Mucosa of gallbladder (tissue), 1 donor: ENCODE results near the gene SLC6A3. TPM values are rescaled to one million over a fixed set of nuclear protein-coding genes. Genes with fewer than 3 reads are reported as not detected.
"Not testable (repeated sequence)": the region's sequence is repeated elsewhere in the genome, so short reads cannot be mapped to it uniquely, and the experiment has no call there.

Experiments used
- DNase-seq: peaks from one replicate; pipeline ENCODE4 v3.0.0-alpha.2; 2020; ENCODE audit warnings: low spot score
- total RNA-seq: library from RNA; stranded (reverse); gene quantifications from one replicate; pipeline ENCODE4 v1.2.1, GENCODE V29; 2021
- donor health status: DM: no; HTN: no; CAD: no.

Gene SLC6A3
- total RNA-seq, 1 donor from 2014 or later = 0.23 TPM

GRCh38 chr5:1465117-1465516 is 19.9 kb upstream of the SLC6A3 start:
- DNase-seq = no peak

- DNase-seq = no peak
Measured at GRCh38 chr5:1464511-1464910, 19.3 kb upstream of the SLC6A3 start.

GRCh38 chr5:1464096-1464446 is 18.8 kb upstream of the SLC6A3 start:
- no peak for DNase-seq

- DNase-seq = no peak
Measured at GRCh38 chr5:1463326-1464095, 18.3 kb upstream of the SLC6A3 start.

GRCh38 chr5:1462358-1462757 is 17.1 kb upstream of the SLC6A3 start:
- no peak for DNase-seq

GRCh38 chr5:1461396-1461795 is 16.2 kb upstream of the SLC6A3 start:
- no peak for DNase-seq

GRCh38 chr5:1460054-1460682 is 14.9 kb upstream of the SLC6A3 start:
- no peak for DNase-seq

- not testable (repeated sequence) for DNase-seq
Measured at GRCh38 chr5:1459435-1459834, 14.2 kb upstream of the SLC6A3 start.

GRCh38 chr5:1456110-1456881 is 11.1 kb upstream of the SLC6A3 start:
- DNase-seq = not testable (repeated sequence)

- no peak for DNase-seq
Measured at GRCh38 chr5:1453613-1454012, 8.4 kb upstream of the SLC6A3 start.

GRCh38 chr5:1449081-1449630 is 3.9 kb upstream of the SLC6A3 start:
- no peak for DNase-seq

- no peak for DNase-seq
Measured at GRCh38 chr5:1448511-1449011, 3.3 kb upstream of the SLC6A3 start.

- DNase-seq = no peak
Measured at GRCh38 chr5:1447671-1448361, 2.6 kb upstream of the SLC6A3 start.

- DNase-seq = no peak
Measured at GRCh38 chr5:1446602-1447343, 1.5 kb upstream of the SLC6A3 start.

- DNase-seq = no peak
Measured at GRCh38 chr5:1445689-1446601, 705 bp upstream of the SLC6A3 start.

- DNase-seq = no peak
Measured at GRCh38 chr5:1444361-1445189, 665 bp downstream of the SLC6A3 start.

- no peak for DNase-seq
Measured at GRCh38 chr5:1443991-1444360, 1.3 kb downstream of the SLC6A3 start.

GRCh38 chr5:1443171-1443570 is 2.1 kb downstream of the SLC6A3 start:
- no peak for DNase-seq
